ENCODE measurements around the gene EFCAB12. TPM values are rescaled to one million over a fixed set of nuclear protein-coding genes. Genes with fewer than 3 reads are reported as not detected.
"Not testable (repeated sequence)": the region's sequence is repeated elsewhere in the genome, so short reads cannot be mapped to it uniquely, and the experiment has no call there.

EFCAB12 gene
- total and polyA plus RNA-seq, 2 donors from 2014 or later, result 1.2 to 3.5 TPM

GRCh38 chr3:129399145-129399894, 29.1 kb downstream of the EFCAB12 start:
- H3K36me3 ChIP-seq (ENCODE audit: control insufficient read depth in 2 of 3, insufficient read depth in 3 of 3, low read length in 3 of 3), result peaks cover 0 to 3% (median 0%) of the 10 kb centered on the region in 3 donors
- peak overlapping the region; percentile 81 to 94 (median 83) for H3K4me3 ChIP-seq (ENCODE audit: low read length in 3 of 3)
- peaks cover 0 to 9% (median 4%) of the 10 kb centered on the region in 3 donors for H3K4me1 ChIP-seq (ENCODE audit: control insufficient read depth in 2 of 3, insufficient read depth in 2 of 3, low read depth in 1 of 3, low read length in 3 of 3)
- peak; percentile 67 for TF ChIP-seq CTCF (IDR thresholded peaks at IDR 0.05; ENCODE audit: borderline replicate concordance, extremely low read depth, insufficient read depth)
- intact Hi-C loops (cut with DNase I), result no loop called here
- H3K27me3 ChIP-seq (ENCODE audit: control insufficient read depth, insufficient read depth, low read length), result no peaks in the 10 kb centered on the region
- peak overlapping the region; percentile 88 to 93 for H3K27ac ChIP-seq (ENCODE audit: low read depth in 2 of 2, low read length in 2 of 2)
- H3K9ac ChIP-seq (ENCODE audit: low read length in 3 of 3), result peak overlapping the region; percentile 77 to 92 (median 78)
- no peaks in the 10 kb centered on the region for H3K9me3 ChIP-seq (ENCODE audit: control insufficient read depth in 2 of 3, insufficient read depth in 1 of 3, low read length in 3 of 3)
- FAIRE-seq (peak; percentile 83), DNase-seq (peak; percentile 82 to 99 (median 87))

- intact Hi-C loops (cut with DNase I), result no loop called here
- Histone ChIP-seq H3K9me3 (ENCODE audit: control insufficient read depth in 2 of 3, insufficient read depth in 1 of 3, low read length in 3 of 3) (no peaks in the 10 kb centered on the region), H3K27me3 (ENCODE audit: control insufficient read depth, insufficient read depth, low read length) (no peaks in the 10 kb centered on the region), H3K36me3 (ENCODE audit: control insufficient read depth in 2 of 3, insufficient read depth in 3 of 3, low read length in 3 of 3) (peaks cover 0 to 3% (median 0%) of the 10 kb centered on the region in 3 donors), H3K9ac (ENCODE audit: low read length in 3 of 3) (peak overlapping the region; percentile 77 to 92 (median 78)), H3K4me3 (ENCODE audit: low read length in 3 of 3) (peak overlapping the region; percentile 81 to 94 (median 83)), H3K27ac (ENCODE audit: low read depth in 2 of 2, low read length in 2 of 2) (peak overlapping the region in 1 of 2 donors; percentile 88), H3K4me1 (ENCODE audit: control insufficient read depth in 2 of 3, insufficient read depth in 2 of 3, low read depth in 1 of 3, low read length in 3 of 3) (peaks cover 0 to 9% (median 4%) of the 10 kb centered on the region in 3 donors)
- DNase-seq (peak in 3 of 5 donors; percentile 19 to 28 (median 25)), FAIRE-seq (no peak)
- no peak for TF ChIP-seq CTCF (IDR thresholded peaks at IDR 0.05; ENCODE audit: borderline replicate concordance, extremely low read depth, insufficient read depth)
Observed at GRCh38 chr3:129398803-129399144, 29.7 kb downstream of the EFCAB12 start.

GRCh38 chr3:129393760-129394564, 34.5 kb downstream of the EFCAB12 start:
- H3K36me3 ChIP-seq (ENCODE audit: control insufficient read depth in 2 of 3, insufficient read depth in 3 of 3, low read length in 3 of 3), result peaks cover 0 to 22% (median 8%) of the 10 kb centered on the region in 3 donors
- not testable (repeated sequence) for DNase-seq

GRCh38 chr3:129393271-129393670, 35.2 kb downstream of the EFCAB12 start:
- H3K36me3 ChIP-seq (ENCODE audit: control insufficient read depth in 2 of 3, insufficient read depth in 3 of 3, low read length in 3 of 3), result peaks cover 0 to 22% (median 9%) of the 10 kb centered on the region in 3 donors
- H3K9ac ChIP-seq (ENCODE audit: low read length in 3 of 3), result no peak overlapping the region
- H3K27me3 ChIP-seq (ENCODE audit: control insufficient read depth, insufficient read depth, low read length), result no peaks in the 10 kb centered on the region
- no peaks in the 10 kb centered on the region for H3K9me3 ChIP-seq (ENCODE audit: control insufficient read depth in 2 of 3, insufficient read depth in 1 of 3, low read length in 3 of 3)
- FAIRE-seq (no peak), DNase-seq (no peak)
- intact Hi-C loops (cut with DNase I), result no loop called here
- H3K4me3 ChIP-seq (ENCODE audit: low read length in 3 of 3), result no peak overlapping the region
- TF ChIP-seq CTCF (IDR thresholded peaks at IDR 0.05; ENCODE audit: borderline replicate concordance, extremely low read depth, insufficient read depth), result no peak
- peaks cover 0 to 7% (median 4%) of the 10 kb centered on the region in 3 donors for H3K4me1 ChIP-seq (ENCODE audit: control insufficient read depth in 2 of 3, insufficient read depth in 2 of 3, low read depth in 1 of 3, low read length in 3 of 3)
- H3K27ac ChIP-seq (ENCODE audit: low read depth in 2 of 2, low read length in 2 of 2), result no peak overlapping the region

More at GRCh38 chr3:129393760-129394564, 34.5 kb downstream of the EFCAB12 start:
- H3K27me3 ChIP-seq (ENCODE audit: control insufficient read depth, insufficient read depth, low read length); H3K9ac ChIP-seq (ENCODE audit: low read length in 3 of 3); H3K4me1 ChIP-seq (ENCODE audit: control insufficient read depth in 2 of 3, insufficient read depth in 2 of 3, low read depth in 1 of 3, low read length in 3 of 3); FAIRE-seq; H3K4me3 ChIP-seq (ENCODE audit: low read length in 3 of 3); intact Hi-C loops (cut with DNase I); H3K9me3 ChIP-seq (ENCODE audit: control insufficient read depth in 2 of 3, insufficient read depth in 1 of 3, low read length in 3 of 3); H3K27ac ChIP-seq (ENCODE audit: low read depth in 2 of 2, low read length in 2 of 2): not testable (repeated sequence)

- H3K36me3 ChIP-seq (ENCODE audit: control insufficient read depth in 2 of 3, insufficient read depth in 3 of 3, low read length in 3 of 3), result peaks cover 0 to 29% (median 13%) of the 10 kb centered on the region in 3 donors
- H3K27ac ChIP-seq (ENCODE audit: low read depth in 2 of 2, low read length in 2 of 2); H3K9me3 ChIP-seq (ENCODE audit: control insufficient read depth in 2 of 3, insufficient read depth in 1 of 3, low read length in 3 of 3); H3K4me1 ChIP-seq (ENCODE audit: control insufficient read depth in 2 of 3, insufficient read depth in 2 of 3, low read depth in 1 of 3, low read length in 3 of 3); DNase-seq; intact Hi-C loops (cut with DNase I); H3K4me3 ChIP-seq (ENCODE audit: low read length in 3 of 3); FAIRE-seq; H3K9ac ChIP-seq (ENCODE audit: low read length in 3 of 3); H3K27me3 ChIP-seq (ENCODE audit: control insufficient read depth, insufficient read depth, low read length): not testable (repeated sequence)
Observed at GRCh38 chr3:129392106-129392887, 36.1 kb downstream of the EFCAB12 start.

Measured in kidney (tissue), 14 donors.